ENCODE results near the gene SON. TPM values are rescaled to one million over a fixed set of nuclear protein-coding genes. Genes with fewer than 3 reads are reported as not detected.

Gene SON
- total RNA-seq, 4 donors from 2014 or later, result 223 to 312 (median 267) TPM

DNA sequence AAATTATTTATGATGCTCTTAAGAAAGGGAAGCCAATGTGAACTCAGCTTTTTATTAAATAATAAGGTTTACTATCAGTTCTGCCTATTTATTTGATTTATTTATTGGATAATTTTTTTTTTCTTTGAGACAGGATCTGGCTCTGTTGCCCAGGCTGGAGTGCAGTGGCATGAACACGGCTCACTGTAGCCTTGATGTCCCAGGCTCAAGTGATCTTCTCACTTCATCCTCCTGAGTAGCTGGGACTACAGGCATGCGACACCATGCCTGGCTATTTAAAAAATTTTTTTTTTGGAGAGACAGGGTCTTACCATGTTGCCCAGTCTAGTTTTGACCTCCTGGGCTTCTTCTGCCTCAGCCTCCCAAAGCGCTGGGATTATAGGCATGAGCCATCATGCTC is 30.4 kb upstream of the SON start:
- TF ChIP-seq, protein P1, sequence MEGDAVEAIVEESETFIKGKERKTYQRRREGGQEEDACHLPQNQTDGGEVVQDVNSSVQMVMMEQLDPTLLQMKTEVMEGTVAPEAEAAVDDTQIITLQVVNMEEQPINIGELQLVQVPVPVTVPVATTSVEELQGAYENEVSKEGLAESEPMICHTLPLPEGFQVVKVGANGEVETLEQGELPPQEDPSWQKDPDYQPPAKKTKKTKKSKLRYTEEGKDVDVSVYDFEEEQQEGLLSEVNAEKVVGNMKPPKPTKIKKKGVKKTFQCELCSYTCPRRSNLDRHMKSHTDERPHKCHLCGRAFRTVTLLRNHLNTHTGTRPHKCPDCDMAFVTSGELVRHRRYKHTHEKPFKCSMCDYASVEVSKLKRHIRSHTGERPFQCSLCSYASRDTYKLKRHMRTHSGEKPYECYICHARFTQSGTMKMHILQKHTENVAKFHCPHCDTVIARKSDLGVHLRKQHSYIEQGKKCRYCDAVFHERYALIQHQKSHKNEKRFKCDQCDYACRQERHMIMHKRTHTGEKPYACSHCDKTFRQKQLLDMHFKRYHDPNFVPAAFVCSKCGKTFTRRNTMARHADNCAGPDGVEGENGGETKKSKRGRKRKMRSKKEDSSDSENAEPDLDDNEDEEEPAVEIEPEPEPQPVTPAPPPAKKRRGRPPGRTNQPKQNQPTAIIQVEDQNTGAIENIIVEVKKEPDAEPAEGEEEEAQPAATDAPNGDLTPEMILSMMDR (IDR thresholded peaks at IDR 0.05; ENCODE audit: low read depth), result no peak

DNA sequence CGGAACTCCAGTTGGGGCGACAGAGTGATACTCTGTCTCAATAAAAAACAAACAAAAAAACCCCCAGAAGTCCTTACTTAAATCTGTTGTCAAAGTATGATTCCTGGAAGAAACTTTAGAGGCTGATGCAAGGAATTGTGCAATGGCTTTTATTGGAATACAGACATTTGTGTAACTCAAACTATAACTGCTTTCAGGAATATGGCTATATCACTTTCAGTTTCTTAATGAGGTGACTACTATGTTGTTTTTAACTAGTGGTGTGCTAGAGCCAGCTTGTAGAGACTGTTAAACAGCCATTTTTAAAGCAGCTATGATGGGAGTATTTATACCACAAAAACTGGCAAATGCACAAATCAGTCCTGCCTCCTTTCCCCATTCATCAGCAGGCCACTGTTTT is 28.6 kb upstream of the SON start:
- TF ChIP-seq, protein P1 (IDR thresholded peaks at IDR 0.05; ENCODE audit: low read depth), result no peak

DNA sequence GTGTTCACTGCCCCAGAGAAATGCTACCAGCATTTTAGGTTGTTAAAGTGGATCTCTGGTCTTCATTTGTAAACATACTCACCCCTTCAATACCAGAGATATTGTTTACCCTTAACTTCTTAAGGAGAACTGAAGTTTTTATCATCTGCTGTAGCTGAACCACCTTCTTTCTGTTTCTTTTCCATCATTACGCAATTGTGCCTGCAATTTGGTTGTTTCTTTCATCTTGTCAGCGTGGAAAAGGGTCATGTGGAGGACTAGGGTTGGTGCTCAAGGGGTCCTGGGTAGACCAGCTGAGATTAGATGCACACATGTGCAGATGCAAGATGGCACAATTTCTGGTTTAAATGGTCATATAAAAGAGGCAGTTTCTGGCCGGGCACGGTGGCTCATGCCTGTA is 23.9 kb upstream of the SON start:
- TF ChIP-seq, protein P1 (IDR thresholded peaks at IDR 0.05; ENCODE audit: low read depth), result no peak

DNA sequence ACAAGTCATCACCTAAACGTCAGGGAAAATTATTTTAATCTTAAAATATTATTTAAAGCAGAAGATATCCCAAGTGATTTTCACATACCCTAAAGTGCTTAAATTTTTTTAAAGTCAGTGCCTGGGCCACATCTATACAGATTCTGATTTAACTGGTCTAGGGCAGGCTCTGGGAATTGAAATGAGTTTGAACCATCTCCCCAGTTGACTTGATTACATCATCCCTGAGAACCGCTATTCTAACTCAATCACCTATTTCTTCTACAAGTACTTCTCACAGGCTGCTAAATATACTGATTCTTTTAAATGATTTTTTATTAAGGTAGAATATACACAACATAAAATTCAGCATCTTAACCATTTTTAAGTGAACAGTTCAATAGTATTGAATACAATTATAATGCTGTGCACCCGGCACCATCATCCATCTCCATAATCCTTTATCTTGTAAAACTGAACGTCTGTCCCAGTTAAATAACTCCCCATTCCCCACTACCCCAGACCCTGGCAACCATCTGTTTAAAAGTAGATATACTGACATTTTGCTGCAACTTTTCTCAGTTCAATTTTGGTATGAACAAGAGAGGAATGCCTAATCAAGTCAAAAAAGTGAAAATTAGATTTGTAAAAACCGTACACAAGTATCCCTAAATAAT is 20.4 kb upstream of the SON start:
- TF ChIP-seq, protein P1 (IDR thresholded peaks at IDR 0.05; ENCODE audit: low read depth), result no peak

DNA sequence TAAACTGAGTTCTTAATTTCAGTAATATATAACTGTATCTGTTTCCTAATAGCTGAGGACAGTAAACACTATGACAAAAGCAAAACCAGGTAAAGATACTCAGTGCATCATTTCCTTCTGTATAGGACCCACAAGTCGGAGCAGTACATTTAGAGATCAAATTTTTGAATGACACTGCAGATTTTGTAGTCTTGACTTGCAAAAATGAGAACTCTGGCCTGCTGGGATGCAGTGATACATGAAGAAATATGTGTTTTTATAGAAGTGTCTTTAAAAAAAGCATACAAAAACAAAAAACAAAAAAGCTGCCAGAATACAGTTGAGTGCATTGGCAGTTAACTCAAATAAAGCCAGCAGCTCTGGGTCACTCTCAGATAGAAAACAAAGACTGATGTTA is 19.9 kb upstream of the SON start:
- TF ChIP-seq, protein P1 (IDR thresholded peaks at IDR 0.05; ENCODE audit: low read depth), result no peak

DNA sequence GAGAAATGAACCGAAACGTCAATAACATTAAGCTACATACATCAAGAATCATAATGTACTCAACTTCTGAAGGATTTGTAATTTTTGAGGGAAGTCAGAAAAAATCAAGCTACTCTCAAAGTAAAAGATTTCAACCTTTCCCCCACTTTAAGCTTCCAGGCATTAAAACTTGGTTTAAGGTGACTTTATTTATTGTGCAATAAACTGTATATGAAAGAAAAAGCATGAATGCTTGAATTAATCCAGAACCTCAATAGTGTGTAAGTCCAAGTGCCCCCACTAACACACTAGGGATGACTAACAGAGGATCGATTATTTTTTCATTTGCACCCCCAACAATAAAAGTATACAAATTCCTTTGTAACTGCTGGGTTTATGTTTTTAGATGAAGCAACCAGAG is 11.8 kb upstream of the SON start:
- TF ChIP-seq, protein P1 (IDR thresholded peaks at IDR 0.05; ENCODE audit: low read depth), result no peak

DNA sequence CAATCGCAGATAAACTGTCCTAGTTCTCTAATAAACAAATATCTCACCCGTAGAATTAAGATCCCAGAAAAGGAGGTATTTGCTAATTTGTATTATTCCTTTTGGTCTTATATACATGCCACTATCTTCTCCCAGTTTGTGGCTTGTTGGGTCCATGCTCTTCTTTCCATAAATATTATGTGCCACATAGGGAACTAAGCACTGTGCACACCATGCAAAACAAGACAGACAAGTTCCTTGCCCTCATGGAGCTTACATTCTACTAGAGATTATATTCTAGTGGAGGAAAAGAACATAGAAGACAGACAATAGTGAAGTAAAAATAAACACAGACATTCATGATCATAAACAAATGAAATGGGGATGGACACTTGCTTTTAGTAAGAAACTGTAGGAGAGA is 5.6 kb upstream of the SON start:
- TF ChIP-seq, protein P1 (IDR thresholded peaks at IDR 0.05; ENCODE audit: low read depth), result no peak

Data from subcutaneous adipose tissue (tissue), 4 donors.